Measurements from ENCODE around the gene DMKN.

DNA sequence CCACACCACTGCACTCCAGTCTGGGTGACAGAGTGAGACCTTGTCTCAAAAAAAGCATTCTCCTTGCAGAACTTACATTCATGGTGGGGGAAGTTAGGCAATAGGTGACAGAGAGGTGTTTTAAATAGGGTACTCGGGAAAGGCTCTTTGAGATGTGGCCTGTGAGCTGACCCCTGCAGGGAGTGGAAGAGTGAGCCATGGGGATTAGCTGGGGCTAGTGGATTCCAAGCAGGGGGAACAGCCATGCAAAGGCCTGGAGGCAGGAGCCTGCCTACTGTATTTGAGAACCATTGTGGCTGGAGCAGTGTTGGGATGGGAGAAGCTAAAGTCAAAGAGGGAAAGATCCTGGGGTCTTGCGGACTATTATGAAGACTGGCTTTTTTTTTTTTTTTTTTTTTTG, 3.9 kb upstream of the DMKN start:
- no peak for TF ChIP-seq SUZ12 (IDR thresholded peaks at IDR 0.05; ENCODE audit: extremely low read depth, insufficient read depth, insufficient read length)
- no peak for TF ChIP-seq YY1 (IDR thresholded peaks at IDR 0.05; ENCODE audit: insufficient read depth, insufficient read length)
